HG02884 (cell line): ENCODE results near the gene PUDP.
"Not testable (repeated sequence)": the region's sequence is repeated elsewhere in the genome, so short reads cannot be mapped to it uniquely, and the experiment has no call there.

Experiments
- ATAC-seq: cut with Tn5 transposase; IDR thresholded peaks from one replicate; pipeline ENCODE4 v1.9.1; 2021; ENCODE audit warnings: mild to moderate bottlenecking, moderate library complexity; ENCODE audit not compliant: unreplicated experiment

The PUDP gene

GRCh38 chrX:7110821-7111276 is 37.1 kb downstream of the PUDP start:
- peak; percentile 42 for ATAC-seq

- peak; percentile 46 for ATAC-seq
Measured at GRCh38 chrX:7109838-7110793, 37.8 kb downstream of the PUDP start.

GRCh38 chrX:7109049-7109531 is 38.9 kb downstream of the PUDP start:
- no peak for ATAC-seq

- no peak for ATAC-seq
Measured at GRCh38 chrX:7108030-7108429, 39.9 kb downstream of the PUDP start.

GRCh38 chrX:7106649-7107048 is 41.3 kb downstream of the PUDP start:
- ATAC-seq = no peak

GRCh38 chrX:7102119-7102518 is 45.8 kb downstream of the PUDP start:
- ATAC-seq = no peak

- ATAC-seq = no peak
Measured at GRCh38 chrX:7100022-7100421, 47.9 kb downstream of the PUDP start.

- not testable (repeated sequence) for ATAC-seq
Measured at GRCh38 chrX:7095657-7096056, 52.3 kb downstream of the PUDP start.

- ATAC-seq = no peak
Measured at GRCh38 chrX:7093305-7093704, 54.6 kb downstream of the PUDP start.

GRCh38 chrX:7092543-7092942 is 55.4 kb downstream of the PUDP start:
- ATAC-seq = no peak

- ATAC-seq = no peak
Measured at GRCh38 chrX:7091923-7092322, 56.0 kb downstream of the PUDP start.

- no peak for ATAC-seq
Measured at GRCh38 chrX:7090641-7091040, 57.3 kb downstream of the PUDP start.

GRCh38 chrX:7088968-7089615 is 58.9 kb downstream of the PUDP start:
- ATAC-seq = peak; percentile 33

GRCh38 chrX:7086384-7086783 is 61.6 kb downstream of the PUDP start:
- ATAC-seq = no peak

GRCh38 chrX:7085879-7086278 is 62.1 kb downstream of the PUDP start:
- no peak for ATAC-seq

- no peak for ATAC-seq
Measured at GRCh38 chrX:7084841-7085240, 63.1 kb downstream of the PUDP start.

GRCh38 chrX:7083468-7084396 is 64.2 kb downstream of the PUDP start:
- peak; percentile 86 for ATAC-seq

GRCh38 chrX:7083021-7083420 is 64.9 kb downstream of the PUDP start:
- ATAC-seq = no peak

- no peak for ATAC-seq
Measured at GRCh38 chrX:7082556-7082955, 65.4 kb downstream of the PUDP start.

GRCh38 chrX:7077241-7078230 is 70.4 kb downstream of the PUDP start:
- ATAC-seq = no peak
